Epithelial cell of proximal tubule (primary cell): ENCODE measurements around the gene DNAJC11. TPM values are rescaled to one million over a fixed set of nuclear protein-coding genes. Genes with fewer than 3 reads are reported as not detected.

Source experiments
- DNase-seq: peaks from one replicate; pipeline ENCODE4 v3.0.0-alpha.2; 2011; ENCODE audit warnings: low read depth
- H3K4me3 ChIP-seq: 2 replicates; pipeline ENCODE4 v1.5.1; 2011; ENCODE audit warnings: low read depth, mild to moderate bottlenecking, low read length
- total RNA-seq: library from RNA; depleted of rRNA; stranded (reverse); fragments of >200 nt; gene quantifications from 2 replicates; pipeline ENCODE4 v1.2.3, GENCODE V29; 2015
- TF ChIP-seq, protein P1 (sequence below): conservative IDR thresholded peaks from 2 replicates; pipeline ENCODE4 v1.5.1; 2012; ENCODE audit warnings: low read depth, mild to moderate bottlenecking, low read length

The DNAJC11 gene
- total RNA-seq, 1 donor from 2014 or later: 32.8 TPM

DNA sequence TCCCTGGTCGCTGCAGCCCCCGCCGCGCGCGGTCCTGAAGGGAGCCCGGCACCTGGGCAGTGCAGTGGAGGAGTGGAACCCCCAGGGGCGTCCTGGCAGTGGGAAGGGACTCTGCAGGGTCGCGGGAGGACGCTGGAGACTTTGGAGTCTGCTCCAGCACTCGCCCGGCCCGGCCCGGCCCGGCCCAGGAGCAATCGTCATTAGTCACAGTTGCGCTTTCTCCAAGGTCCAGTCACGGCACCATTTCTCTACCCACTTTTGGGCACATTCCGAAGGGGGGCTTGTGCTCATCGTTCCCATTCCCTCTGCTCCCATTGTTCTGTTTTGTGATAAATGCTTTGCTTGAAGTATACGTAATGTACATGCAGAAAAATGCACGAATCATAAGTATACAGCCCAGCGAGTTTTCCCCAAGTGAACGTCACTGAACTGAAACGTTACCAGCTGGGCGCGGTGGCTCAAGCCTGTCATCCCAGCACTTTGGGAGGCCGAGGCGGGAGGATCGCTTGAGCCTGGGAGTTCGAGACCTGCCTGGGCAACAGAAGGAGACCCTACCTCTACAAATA is 75.9 kb downstream of the DNAJC11 start:
- TF ChIP-seq, protein P1, sequence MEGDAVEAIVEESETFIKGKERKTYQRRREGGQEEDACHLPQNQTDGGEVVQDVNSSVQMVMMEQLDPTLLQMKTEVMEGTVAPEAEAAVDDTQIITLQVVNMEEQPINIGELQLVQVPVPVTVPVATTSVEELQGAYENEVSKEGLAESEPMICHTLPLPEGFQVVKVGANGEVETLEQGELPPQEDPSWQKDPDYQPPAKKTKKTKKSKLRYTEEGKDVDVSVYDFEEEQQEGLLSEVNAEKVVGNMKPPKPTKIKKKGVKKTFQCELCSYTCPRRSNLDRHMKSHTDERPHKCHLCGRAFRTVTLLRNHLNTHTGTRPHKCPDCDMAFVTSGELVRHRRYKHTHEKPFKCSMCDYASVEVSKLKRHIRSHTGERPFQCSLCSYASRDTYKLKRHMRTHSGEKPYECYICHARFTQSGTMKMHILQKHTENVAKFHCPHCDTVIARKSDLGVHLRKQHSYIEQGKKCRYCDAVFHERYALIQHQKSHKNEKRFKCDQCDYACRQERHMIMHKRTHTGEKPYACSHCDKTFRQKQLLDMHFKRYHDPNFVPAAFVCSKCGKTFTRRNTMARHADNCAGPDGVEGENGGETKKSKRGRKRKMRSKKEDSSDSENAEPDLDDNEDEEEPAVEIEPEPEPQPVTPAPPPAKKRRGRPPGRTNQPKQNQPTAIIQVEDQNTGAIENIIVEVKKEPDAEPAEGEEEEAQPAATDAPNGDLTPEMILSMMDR: no peak
- no peak for DNase-seq
- peak overlapping the region; percentile 74 for H3K4me3 ChIP-seq

DNA sequence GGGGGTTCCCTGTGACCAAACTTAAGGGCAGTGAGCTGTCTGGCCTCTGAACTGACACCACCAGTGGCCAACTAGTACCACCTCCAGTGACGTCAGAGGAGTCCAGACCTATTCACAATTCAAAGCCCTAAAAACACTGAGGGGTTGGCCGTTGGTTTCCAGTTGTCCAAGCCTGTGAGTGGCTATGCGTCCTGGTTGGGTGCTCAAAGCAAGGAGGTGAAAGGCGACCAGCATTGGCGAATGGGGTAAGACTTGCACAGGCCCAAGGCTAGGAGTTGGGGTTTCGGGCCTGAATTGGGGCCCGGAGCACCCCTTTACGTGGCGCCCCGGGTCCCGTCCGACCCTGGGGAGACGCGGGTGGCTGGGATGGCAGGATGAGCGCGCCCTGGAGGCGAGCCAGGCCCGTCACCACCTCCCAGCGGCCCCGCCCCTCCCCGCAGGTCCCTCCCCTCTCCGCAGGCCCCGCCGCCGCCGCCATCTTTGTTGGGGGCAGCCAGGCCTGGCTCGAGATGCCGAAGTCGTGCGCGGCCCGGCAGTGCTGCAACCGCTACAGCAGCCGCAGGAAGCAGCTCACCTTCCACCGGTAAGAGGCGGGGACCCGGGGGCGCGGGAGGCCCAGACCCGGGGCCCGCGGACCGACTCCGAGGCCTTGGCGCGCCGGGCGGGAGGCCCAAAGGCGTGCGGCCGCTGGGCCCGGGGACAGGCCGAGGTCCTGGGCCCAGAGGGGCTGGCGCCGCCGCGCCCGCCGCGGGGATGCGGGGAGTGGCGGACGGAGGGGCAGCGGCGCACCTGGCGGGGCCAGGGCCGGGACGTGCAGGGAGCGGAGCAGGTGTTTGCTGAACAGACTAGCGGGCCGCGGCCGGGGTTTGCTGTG is 76.7 kb downstream of the DNAJC11 start, which contains the start of gene THAP3:
Gene THAP3, plus strand, starts transcription at position 159 of the 874 bp plus-strand sequence. Its CDS starts 351 bp downstream, at position 510.
- TF ChIP-seq, protein P1: no peak
- H3K4me3 ChIP-seq: peak within 1 kb of the TSS; percentile 74
- peak; percentile 49 for DNase-seq

DNA sequence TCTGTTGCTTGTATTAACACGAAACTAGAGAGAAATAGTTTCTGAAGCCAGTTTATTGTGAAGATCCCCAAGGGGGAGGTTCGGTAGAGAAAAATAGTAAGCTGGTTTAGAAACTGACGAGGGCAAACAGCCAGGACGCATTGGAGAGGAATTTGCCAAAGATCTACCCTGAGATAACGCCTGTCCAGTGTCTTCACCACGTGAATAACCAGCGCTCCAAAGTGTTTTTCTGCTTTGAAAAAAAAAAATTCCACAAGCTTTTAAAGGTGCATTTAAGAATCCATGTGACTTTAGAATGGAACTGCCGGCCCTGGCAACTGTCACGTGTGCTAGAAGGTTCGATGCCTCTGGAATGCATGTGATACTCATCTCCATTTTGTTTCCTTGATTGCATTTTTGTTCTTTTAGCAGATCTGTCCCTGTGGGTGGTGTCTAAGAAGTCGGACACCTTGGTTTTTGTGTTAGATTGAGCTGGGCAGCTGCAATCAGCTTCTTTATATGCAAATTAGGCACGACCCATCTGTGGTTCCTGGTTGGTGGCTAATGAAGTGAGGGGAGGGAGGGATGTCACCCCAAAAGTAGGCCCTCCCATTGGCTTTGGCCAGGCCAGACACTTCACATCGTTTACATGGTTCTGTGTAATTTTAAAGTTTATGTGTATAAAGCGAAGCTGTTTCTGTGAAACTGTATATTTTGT is 78.2 kb downstream of the DNAJC11 start:
- H3K4me3 ChIP-seq: no peak overlapping the region
- TF ChIP-seq, protein P1: no peak
- no peak for DNase-seq

DNA sequence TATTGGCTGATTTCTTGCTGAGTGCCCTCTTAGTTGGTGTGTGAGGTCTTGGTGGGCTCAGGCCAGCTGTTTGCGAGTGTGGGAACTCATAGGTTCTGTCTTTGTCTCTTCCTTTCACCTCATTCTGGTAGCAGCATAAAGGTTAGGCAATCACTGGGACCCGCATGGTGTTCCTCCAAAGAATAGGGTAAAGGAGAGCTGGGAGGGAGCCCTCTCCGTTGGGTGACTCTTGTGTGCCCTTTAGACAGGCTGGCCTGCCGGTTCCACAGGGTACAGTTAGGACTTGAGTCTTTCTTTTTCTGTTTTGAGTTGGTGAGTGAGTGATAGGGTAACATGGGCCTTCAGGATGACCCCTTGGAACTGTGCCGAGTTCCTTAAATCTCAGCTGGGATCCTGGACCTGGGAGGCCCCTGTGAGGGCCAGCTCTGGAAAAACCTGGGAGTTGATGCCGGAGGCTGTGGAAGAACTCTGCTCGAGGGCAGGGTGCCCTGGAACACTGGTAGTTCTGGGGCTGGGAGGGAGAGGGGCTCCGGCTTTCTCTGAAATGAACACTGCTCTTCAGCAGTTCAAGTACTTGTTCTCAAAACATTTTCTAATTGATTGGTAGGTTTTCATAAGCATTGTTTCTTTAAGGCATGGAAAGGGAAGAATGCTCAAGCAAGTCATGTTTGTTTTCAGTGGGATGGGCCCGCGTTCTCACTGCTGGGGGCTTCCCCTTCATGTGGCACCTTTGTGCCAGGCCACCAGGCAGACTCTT is 79.0 kb downstream of the DNAJC11 start:
- DNase-seq: no peak
- TF ChIP-seq, protein P1: no peak
- no peak overlapping the region for H3K4me3 ChIP-seq

DNA sequence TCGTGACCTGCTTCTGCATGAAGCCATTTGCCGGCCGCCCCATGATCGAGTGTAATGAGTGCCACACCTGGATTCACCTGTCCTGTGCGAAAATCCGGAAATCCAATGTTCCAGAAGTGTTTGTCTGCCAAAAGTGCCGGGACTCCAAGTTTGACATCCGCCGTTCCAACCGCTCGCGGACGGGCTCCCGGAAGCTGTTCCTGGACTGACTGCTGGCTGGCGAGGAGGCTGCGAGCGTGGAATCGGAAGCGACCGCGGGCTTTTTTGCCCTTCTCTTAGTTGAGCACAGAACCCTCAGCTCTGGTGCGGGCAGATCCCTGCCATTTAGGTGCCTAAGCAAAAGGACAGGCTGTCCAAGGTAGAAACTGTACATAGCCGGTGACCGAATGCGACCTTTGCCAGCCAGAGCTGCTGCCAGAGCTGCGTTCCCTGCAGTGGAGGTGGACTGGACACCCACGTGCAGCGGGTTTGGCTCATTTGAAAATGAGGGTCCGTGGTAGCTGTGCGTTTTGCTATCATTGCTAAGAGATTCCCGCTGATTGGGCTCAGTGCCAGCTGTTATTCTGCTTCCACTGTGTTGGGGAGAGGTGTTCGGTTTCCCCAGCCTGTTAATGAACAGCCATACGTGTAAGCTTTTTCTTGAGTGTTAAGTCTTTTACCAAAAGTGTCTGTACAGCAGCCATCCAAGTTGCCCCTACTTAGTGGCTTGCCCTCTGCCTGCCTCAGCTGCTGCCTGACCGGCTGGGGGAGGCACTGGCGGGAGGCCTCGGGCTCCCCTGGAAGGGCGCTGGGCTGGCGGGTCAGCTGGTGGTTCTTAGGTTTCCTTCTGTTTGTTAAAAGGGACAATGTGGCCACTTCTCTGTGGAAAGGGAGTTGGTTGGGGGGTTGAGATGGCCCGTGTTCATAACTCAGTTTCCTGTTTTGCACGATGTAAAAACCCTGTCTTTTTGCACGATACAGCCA is 79.9 kb downstream of the DNAJC11 start:
- DNase-seq: no peak
- TF ChIP-seq, protein P1: no peak

More for the DNA sequence above, 79.9 kb downstream of the DNAJC11 start:
- no peak overlapping the region for H3K4me3 ChIP-seq
